ENCODE measurements around the gene CPA5.

DNA sequence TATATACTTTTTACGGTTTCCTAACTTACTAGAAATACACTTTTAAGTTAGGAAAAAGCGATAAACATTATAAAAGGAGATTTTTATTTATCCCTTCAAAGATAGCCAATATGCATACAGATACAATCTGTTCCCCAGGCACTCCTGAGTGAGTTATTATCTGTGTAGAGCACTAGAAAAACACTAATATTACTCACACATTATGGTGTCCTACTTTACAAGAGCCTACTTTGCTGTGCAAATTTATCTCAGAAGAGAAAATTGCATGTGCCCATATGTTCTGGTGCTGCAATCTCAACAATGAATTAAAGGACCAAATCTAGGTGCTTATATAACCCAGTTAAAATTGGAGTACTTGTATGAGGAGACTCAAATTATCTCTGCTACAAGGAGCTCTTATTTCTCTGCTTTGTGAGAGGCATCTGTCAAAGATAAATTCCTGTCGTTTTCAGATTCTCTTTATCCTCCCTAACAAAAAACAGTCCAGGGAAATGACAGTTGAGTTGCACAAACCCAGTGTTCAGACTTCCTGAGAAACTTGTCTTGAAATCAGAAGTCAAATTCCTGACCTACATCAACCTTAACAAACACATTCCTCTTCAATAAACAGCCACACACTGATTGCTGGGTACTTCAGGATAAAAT is 64.6 kb downstream of the CPA5 start:
- TF ChIP-seq ZNF274 (IDR thresholded peaks at IDR 0.05; ENCODE audit: low read depth, low read length) (no peak), YY1 (IDR thresholded peaks at IDR 0.05; ENCODE audit: insufficient read depth, insufficient read length) (no peak), SUZ12 (IDR thresholded peaks at IDR 0.05; ENCODE audit: extremely low read depth, insufficient read depth, insufficient read length) (no peak)

Measured in NT2/D1 (cell line).